GM21723 (cell line): ENCODE results near the gene TRABD2B.

Experiments
- ATAC-seq: cut with Tn5 transposase; IDR thresholded peaks from one replicate; pipeline ENCODE4 v1.9.1; 2021; ENCODE audit warnings: mild to moderate bottlenecking, moderate library complexity; ENCODE audit not compliant: unreplicated experiment

The TRABD2B gene

DNA sequence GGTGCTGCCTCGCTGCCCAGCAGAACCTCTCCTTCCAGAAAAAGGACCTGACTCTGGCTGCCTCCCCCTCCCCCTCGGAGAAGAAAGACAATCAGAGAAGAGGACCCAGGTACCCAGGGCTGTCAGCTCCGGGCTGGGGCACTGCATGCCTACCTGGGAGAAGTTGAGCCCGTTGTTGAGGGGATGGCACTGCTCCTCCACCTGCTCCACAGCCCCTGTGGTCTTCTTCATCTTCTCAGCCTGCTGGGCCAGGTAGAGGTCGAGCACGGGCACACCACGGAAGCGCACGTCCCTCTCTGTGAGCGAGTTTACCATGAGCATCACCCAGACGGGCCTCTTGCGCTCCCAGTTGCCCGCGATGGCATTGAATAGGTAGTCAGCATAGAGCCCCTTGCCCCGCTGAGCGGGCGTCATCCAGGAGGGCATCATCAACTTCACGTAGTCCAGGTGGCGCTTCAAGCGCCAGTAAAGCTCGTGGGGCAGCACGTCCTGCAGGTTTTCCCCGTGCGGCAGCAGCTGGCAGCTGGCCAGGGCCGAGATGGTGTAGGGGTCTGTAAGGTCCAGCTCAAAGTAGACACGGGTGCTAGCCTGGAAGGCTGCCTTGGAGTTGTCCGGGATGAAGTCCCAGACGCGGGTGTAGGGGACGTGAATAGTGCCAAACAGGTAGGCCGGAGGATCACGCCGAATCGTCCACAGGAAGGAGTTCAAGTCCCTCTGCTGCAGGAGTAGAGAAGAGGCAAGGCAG is 3.1 kb downstream of the TRABD2B start:
- ATAC-seq: no peak

DNA sequence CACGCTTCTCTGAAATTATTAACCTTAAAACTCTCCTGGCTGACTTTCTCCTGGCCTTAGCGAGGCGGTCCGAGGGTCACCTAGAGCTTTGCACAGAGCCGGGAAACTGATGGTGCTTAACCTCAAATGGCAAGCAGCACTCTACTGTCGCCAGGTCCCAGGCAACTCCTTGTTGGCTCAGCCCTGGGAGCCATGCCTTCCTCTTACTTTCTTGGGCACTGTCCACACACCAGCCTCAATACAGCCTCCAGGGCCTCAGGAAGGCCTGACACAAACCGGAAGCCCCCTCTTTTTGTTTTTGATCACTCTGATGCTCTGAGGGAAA is 3.8 kb downstream of the TRABD2B start:
- ATAC-seq: no peak

DNA sequence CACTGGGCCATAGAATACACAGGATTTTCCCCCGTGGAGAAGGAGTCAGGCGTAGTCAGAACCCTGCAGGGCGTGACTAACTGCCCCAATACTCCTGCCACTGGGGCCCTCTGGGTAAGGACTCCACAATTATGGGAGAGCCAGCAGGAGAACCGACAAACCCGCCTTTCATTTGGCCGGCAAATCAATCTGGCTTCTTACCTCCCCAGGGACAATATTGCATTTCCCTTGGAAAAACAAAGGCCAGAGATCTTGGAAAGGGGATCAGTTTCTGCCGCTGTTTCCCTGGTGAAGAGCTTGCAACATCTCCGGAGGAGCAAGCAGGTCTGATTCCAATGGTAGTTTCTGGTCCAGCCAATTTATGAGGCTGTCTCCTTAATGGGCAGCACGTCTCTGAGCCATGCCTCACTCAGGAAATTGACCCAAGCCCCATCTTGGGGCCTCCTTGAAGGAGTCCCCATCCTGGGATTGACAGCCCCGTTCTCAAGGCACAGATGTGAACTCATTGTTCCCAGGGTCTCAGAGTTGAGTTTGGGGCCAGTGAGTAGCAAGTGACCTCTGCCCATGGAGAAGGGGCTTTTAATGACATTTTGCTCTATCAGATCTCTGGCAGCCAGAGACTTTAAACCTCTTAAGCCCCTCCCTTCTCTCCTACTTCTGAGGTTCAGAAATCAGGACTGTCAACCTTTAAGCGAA is 4.3 kb downstream of the TRABD2B start:
- no peak for ATAC-seq

DNA sequence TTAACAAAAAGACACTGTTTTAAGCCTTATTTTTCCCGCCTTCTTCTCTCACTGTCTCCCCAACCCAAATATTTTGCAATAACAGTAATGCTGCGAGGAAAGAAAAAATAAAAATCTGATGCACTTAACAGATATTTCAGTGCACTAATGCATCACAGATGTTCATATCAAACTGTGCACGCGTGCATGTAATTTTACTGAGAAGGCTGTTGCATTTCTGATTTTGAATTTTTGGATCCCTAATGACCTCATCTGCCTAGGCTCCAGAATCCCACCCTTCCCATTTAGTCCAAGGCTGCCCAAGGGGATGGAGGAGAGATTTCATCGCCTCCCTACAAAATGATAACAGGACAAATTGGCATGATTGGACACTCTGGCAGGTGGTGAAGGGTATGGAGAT is 5.5 kb downstream of the TRABD2B start:
- no peak for ATAC-seq

DNA sequence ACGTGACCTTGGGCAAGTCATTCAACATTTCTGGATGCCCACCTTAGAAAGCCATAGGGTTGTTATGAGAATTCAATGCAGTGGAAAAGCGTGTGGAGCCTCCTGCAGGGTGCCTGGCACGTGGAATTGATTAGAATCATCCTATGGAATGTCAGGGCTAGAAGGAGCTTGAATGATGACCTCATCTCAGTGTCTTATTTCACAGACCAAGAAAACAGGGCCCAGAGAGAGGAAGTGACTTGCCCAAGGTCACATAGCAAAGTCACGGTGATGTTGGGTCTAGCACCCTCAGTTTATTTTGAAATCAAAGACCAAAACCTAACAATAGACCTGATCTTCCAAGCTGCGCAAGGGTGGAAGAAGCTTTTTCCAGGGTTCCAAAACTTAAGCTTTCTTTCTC is 6.0 kb downstream of the TRABD2B start:
- no peak for ATAC-seq

DNA sequence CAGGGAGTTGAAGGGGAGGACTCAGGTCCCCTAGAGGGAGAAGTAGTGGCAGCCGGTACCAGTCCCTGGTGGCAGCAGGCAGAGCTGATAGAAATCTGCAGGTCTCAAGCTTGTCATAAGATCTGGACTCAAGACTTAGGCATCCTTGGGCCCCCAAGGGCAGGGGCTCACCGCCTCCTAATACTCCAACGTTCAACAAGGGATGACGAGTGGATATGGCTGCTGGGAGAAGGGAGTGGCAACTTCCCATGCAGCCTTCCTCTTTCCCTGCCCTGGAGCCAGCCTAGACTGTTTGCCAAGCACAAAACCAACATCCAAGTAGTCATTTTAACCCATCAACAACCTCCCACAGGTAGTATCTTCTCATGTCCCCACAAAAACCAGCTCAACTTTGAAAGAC is 6.9 kb downstream of the TRABD2B start:
- no peak for ATAC-seq

DNA sequence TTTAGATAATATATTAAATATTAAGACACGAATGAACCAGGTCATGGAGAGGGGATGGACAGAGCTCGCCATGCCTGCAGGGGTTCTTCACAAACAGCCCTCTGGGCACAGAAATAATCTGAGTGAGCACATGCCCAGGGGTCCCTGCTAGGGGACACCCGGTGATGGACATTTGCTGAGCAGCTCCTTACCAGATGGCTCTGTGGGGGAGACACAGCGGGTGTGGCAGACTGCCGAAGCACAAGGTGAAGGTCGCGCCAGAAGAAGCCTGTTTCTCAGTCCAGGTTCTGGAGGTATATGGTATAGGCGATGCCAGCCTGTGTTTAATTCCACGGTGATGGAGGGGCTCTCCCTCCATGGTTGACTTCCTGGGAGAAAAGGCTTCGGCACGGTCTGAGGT is 9.6 kb downstream of the TRABD2B start:
- ATAC-seq: no peak

DNA sequence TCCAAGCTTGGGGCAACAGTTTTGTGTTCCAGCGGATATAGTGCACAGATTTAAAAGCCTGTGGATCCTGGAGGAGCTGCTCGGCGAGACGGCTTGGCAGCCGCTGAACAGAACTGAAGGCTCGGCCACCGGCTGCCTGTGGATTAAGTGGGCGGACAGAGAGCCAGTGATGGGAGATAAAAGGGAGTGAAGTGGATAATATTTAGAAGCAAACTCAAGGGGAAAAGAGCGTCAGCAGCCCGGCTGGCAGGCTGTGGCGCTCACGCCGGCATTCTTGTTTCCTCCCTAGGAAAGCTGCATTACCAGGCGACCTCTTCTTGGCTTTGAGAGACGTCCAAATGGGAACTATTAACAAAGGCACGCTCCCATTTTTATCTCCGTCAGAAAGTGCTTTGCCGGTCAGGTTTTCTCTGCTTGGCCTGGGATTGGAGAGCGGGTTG is 10.4 kb downstream of the TRABD2B start:
- ATAC-seq: no peak

DNA sequence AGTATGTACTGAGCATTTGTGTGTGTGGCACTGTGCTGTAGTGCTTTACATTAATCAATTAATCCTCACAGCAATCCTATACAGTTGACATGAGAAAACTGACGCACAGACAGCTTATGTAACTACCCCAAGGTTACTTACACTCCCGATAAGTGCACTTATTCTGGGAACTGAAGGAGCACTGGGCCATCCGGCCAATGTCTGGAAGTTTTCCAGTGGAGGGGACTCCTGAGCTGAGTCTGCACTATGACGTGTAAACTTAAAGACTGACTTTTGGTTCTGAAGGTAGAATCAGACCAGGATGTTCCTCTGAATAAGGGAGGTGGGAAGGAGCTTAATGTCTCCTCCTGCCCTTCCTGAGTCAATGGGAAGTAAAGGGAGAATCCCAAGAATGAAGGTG is 12.2 kb downstream of the TRABD2B start:
- no peak for ATAC-seq

DNA sequence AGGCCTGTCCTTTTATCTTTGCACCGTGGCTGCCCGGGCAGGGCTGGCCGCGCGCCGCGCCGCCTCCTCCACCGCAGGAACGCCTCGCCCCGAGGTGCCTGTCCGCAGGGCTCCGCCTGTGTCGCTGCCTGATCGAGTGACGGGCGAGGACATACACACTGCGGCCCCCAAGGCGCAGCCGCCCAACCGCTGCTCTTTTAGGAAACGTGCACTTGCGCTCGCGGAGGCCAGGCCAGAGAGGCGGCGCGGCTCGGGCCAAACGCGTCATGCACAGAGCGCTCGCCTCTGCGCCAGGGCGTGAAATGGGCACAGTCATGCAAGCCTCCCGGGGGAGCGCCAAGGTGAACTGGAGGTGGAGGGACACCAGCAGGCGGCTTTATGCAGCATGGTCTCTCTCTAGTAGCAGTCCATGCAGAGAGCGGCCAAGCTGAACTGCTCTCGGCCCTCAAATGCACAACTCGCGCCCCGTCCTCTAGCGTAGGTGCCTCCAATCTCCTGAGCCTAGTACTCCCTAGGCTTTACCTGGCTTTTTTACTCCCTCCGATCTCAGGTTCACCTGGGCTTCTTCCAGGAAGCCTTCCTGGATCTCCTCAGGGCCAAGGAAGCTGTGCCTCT is 12.9 kb downstream of the TRABD2B start:
- ATAC-seq: no peak

DNA sequence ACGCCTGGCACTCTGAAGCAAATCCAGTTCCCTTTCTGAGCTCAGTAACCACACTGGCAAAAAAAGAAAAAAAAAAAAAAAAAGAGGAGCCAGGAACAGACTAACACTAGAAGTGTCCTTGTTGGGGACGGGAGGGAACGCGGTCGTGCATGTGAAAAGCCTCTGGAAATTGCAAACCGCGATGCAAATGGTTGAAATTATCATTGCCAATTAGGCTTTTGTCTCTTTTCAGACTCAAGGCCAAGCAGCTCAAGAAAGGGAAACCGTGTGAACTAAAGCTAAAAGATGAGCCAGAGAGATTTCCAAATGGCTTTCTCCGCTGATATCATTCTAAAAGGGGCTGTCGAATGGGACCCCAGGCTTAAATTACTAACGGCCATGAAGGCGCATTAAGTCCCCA is 13.5 kb downstream of the TRABD2B start:
- ATAC-seq: no peak

DNA sequence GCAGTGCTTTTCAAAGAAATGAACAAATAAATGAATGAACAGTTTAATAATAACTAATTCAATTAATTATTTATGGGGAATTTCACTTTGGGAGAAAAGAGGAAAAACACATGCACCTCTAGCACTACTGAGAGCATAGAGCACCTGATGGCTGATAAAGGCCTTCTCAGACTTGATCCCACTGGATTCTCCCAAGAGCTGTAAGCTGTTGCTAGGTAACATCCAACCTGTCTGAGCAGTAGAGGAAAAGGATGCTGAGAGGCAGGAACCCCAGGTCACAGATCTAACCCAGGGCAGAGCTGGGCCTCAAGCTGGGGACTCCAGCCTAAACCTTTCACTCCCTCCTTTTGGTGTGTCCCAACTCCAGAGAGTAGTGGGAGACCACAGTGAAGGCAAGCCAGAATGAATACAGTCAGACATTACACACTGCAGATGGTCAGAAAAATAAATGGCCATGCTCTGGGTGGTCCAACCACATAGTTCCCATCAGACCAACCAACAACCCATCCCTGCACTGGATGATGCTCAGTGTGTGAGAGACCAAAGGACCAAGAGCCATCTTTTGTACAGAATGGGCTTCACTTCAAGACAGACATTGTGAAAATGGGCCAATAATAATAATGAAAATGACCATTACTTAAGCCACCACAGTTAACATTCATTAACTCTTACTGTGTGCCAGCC is 15.4 kb downstream of the TRABD2B start:
- no peak for ATAC-seq

DNA sequence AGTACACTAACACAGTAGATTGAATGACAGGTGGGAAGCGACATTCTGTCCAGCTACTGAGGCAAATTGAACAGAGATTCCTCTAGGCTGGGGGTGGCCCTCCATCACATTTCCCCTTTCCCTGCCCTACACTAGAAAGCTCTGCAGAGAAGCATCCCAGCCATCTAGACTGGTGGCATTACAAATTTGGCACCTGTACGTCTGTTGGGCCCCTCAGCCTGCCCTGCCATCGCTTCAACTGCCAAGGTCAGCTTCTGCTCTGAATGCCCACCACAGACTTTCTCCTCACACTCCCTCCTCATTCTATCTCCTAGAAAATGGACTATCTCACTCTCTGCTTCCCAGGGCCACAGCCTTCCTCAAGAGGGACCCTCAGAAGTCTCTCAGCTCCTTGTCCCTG is 16.7 kb downstream of the TRABD2B start:
- ATAC-seq: no peak

DNA sequence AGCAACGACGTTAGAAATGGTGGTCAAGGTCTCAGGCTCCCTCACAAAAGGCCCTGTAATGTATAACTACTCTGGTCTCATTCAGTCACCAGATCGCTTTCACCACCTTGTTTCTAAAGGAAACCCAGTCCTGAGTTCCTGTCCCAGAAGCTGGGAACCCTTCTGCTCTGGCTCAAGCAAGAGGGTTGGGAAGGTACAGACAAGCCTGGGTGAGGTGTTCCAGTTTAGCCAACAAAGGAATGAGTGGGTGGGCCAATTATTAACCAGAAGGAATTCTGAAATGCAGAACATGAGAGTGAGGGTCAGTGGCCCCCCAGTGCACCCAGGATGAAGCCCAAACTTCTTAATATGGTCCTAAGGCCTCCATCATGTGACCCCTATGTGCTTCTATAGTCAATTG is 17.5 kb downstream of the TRABD2B start:
- ATAC-seq: no peak

DNA sequence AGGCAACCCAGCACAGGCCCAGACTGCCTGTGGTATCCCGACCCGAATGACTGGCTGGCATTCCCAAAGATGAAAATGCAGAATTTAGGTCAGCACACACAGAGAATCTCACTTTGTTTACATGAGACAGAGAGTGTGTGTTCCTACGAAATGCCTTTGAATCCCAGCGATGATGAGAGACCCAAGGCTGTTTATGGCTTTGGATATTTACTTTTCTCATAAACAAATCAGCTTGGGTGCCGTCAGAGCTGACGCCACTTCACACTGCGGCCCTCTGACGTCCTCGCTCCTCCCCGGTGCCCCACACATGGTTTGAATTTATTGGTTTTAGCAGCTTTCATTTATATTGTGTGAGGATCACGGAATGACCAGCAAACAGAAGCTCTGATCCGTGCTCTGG is 18.7 kb downstream of the TRABD2B start:
- no peak for ATAC-seq

DNA sequence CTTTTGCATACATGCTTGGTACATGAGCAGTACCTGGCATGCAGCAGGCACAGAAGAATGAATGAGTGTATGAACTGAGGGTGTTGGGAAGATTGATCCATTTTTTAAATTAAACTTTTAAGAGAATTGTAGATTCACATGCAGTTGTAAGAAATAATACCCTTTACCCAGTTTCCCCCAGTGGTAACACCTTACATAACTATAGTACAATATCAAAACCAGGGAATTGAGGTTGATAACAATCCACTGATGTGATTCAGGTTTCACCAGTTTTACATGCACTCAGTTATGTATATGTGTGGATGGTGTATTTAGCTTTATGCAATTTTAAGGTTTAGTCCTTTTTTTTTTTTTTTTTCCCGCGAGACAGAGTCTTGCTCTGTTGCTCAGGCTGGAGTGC is 20.5 kb downstream of the TRABD2B start:
- ATAC-seq: no peak

DNA sequence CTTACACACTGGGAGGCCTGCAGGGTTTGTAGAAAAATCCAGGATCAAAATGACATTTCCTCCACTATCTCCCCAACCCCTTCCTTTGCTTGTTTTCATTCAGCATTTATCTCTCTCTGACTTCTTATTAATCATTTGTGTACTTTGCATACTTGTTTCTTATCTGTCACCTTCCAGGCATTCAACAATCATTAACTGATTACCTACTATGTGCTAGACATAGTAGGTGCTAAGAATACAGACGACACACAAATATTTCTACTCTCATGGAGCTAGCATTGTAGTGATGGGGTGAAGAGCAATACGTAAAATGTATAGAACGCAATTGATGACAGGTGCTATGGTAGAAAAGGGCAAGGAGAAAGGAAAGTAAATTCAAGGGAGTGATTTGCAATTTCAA is 20.9 kb downstream of the TRABD2B start:
- ATAC-seq: no peak

DNA sequence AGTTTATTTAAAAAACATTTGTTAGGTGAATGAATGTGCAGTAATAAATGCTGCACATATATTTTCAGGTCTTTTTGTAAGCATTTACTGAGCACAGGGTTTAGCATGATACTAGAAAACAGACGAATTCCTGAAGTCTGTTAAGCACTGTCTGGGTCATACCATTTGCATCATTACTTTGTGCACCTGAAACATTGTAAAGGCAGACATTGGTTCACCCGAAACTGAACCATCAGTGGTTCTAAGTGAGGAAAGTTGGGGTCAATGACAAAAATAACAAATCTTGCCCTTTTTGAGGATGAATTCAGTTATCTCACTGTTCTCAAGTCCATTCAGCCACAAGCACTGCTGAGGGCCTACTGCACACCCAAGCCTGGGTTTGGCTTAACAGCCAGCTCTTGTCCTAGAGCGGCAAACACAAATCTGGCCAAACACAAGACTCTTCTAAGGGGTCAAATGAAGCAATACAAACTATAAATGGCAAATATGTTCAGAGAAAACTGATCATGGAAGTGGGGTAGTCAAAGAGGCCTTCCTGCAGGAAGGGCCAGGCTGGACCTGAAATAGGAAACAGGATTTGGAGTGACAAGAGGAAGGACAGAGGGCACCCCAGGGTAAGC is 21.8 kb downstream of the TRABD2B start:
- no peak for ATAC-seq

DNA sequence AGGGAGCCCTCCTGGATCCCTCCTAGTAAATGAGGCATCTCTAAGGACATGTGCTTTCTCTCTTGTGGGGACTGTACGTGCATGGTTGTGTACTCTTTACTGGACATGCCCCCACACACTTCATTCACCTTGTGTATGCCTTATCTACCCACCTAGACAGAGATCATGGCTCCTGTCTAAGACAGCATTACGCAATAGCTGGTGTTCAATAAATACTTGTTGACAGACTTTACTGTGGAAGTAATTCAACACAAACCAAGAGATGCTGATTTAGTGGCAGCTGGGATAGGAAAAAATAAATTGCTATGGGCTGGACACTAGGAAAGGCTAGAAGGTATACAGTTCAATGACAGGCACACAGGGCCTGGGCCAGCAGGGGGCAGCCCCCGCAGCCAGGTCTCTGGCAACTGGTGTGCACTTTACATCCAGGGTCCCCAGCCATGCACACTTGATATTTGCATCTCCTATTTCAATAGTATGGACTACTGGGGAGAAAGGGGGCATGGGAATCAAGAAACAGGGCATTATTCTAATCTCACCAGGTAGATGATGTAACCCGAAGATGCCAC is 24.2 kb downstream of the TRABD2B start:
- no peak for ATAC-seq

DNA sequence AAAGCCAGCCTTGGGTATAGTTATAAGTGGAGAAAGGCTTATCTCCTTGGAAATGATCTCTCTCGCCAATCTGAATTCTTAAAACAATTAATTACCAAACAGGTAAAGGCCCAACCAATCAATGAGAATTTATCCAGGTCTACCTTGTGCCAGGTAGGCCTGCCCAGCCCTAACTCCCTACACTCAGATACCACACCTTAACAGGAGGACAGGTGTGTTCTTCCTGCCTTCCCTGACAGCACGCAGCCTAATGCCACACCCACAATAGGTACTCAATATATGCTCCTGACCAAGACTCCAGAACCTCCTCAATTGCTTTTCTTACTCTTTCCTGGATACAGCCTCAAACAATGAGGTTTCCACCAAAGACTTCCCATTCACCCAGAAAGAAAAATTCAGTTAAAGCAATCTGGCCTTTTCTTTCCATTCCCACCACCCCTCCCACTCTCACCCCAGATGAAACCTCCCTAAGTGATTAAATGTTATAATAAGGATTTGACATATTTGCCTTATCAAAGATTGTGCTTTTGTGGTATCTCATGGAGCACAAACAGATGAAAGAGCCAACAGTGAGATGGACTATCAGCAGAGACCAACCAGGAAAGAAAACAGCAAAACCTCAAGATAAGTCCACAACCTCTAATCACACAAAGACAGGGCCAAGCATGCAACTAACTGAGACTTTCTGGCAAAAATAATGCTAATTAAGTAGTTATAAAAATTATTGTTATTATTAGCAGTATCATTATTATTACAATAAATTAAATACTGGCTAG is 25.6 kb downstream of the TRABD2B start:
- no peak for ATAC-seq
